Mesenchymal stem cell (in vitro differentiated cells and primary cell): ENCODE results near the gene FAM227B.

Experiments
- DNase-seq: peaks from one replicate; pipeline ENCODE4 v3.0.0-alpha.2; 2013
- H2AFZ ChIP-seq: one replicate; pipeline ENCODE4 v1.6.1; 2013; ENCODE audit warnings: low read depth, mild to moderate bottlenecking, control low read depth, inconsistent platforms, low read length, moderate library complexity
- H2AK5ac ChIP-seq: 2 replicates; pipeline ENCODE4 v1.6.1; 2013; ENCODE audit warnings: low read length, moderate library complexity, mild to moderate bottlenecking, inconsistent platforms; ENCODE audit not compliant: severe bottlenecking
- H2BK120ac ChIP-seq: one replicate; pipeline ENCODE4 v1.6.1; 2013; ENCODE audit warnings: low read depth, mild to moderate bottlenecking, inconsistent platforms, low read length, moderate library complexity
- H2BK12ac ChIP-seq, 2 experiments: one replicate each; pipeline ENCODE4 v1.6.1; 2013; ENCODE audit warnings: inconsistent platforms in 2 of 2, low read length in 2 of 2, mild to moderate bottlenecking in 2 of 2, moderate library complexity in 2 of 2, control low read depth in 1 of 2
- H2BK15ac ChIP-seq: one replicate; pipeline ENCODE4 v1.6.1; 2013; ENCODE audit warnings: mild to moderate bottlenecking, low read depth, inconsistent platforms; ENCODE audit not compliant: poor library complexity, severe bottlenecking
- H2BK5ac ChIP-seq: 2 replicates; pipeline ENCODE4 v1.6.1; 2013; ENCODE audit warnings: low read depth, mild to moderate bottlenecking, low read length, control low read depth, inconsistent platforms; ENCODE audit not compliant: poor library complexity, severe bottlenecking
- H3K14ac ChIP-seq, 2 experiments: one replicate each; pipeline ENCODE4 v1.6.1; 2013; ENCODE audit warnings: inconsistent platforms in 2 of 2, low read length in 2 of 2, control low read depth in 1 of 2, mild to moderate bottlenecking in 1 of 2, moderate library complexity in 1 of 2
- H3K18ac ChIP-seq, 2 experiments: one replicate each; pipeline ENCODE4 v1.6.1; 2013; ENCODE audit warnings: inconsistent platforms in 2 of 2, low read length in 2 of 2, control low read depth in 1 of 2, low read depth in 1 of 2, mild to moderate bottlenecking in 1 of 2
- H3K23ac ChIP-seq, 2 experiments: one replicate each; pipeline ENCODE4 v1.6.1; 2013; ENCODE audit warnings: inconsistent platforms in 2 of 2, low read length in 2 of 2, mild to moderate bottlenecking in 2 of 2, moderate library complexity in 2 of 2, control low read depth in 1 of 2
- H3K27ac ChIP-seq: 2 replicates; pipeline ENCODE4 v1.5.1; 2013; ENCODE audit warnings: mild to moderate bottlenecking, moderate library complexity, low read length, control low read depth, inconsistent platforms; ENCODE audit not compliant: poor library complexity, severe bottlenecking
- H3K27me3 ChIP-seq, 2 experiments: 2 replicates each; pipeline versions ENCODE4 v1.6.1 to v1.7.0; 2013; ENCODE audit warnings: low read length in 2 of 2, mild to moderate bottlenecking in 2 of 2, moderate library complexity in 2 of 2, control low read depth in 1 of 2, inconsistent platforms in 1 of 2; ENCODE audit not compliant: control insufficient read depth in 1 of 2, insufficient read depth in 1 of 2
- H3K36me3 ChIP-seq, 2 experiments: 2 replicates each; pipeline versions ENCODE4 v1.6.1 to v1.7.0; 2013; ENCODE audit warnings: low read length in 2 of 2, control low read depth in 1 of 2, inconsistent platforms in 1 of 2, low read depth in 1 of 2, mild to moderate bottlenecking in 1 of 2; ENCODE audit not compliant: insufficient read depth in 2 of 2, control insufficient read depth in 1 of 2
- H3K4ac ChIP-seq, 2 experiments: one replicate each; pipeline ENCODE4 v1.6.1; 2013; ENCODE audit warnings: inconsistent platforms in 2 of 2, low read length in 2 of 2, mild to moderate bottlenecking in 2 of 2, moderate library complexity in 2 of 2, control low read depth in 1 of 2, low read depth in 1 of 2
- H3K4me1 ChIP-seq: 2 replicates; pipeline ENCODE4 v1.6.1; 2013; ENCODE audit warnings: low read depth, low read length, control low read depth; ENCODE audit not compliant: control insufficient read depth, insufficient read depth
- H3K4me2 ChIP-seq: 2 replicates; pipeline ENCODE4 v1.6.1; 2013; ENCODE audit warnings: low read length, mild to moderate bottlenecking, inconsistent platforms; ENCODE audit not compliant: poor library complexity, severe bottlenecking
- H3K4me3 ChIP-seq, 2 experiments: 2 replicates each; pipeline versions ENCODE4 v1.5.1 to v1.7.0; 2013; ENCODE audit warnings: low read length in 2 of 2, mild to moderate bottlenecking in 2 of 2, control low read depth in 1 of 2, low read depth in 1 of 2; ENCODE audit not compliant: insufficient read depth in 1 of 2
- H3K79me1 ChIP-seq: replicated peaks from 2 replicates; pipeline ENCODE4 v1.6.1; 2013; ENCODE audit warnings: mild to moderate bottlenecking, control low read depth, low read length, inconsistent platforms; ENCODE audit not compliant: poor library complexity, severe bottlenecking
- H3K9ac ChIP-seq: 2 replicates; pipeline ENCODE4 v1.7.0; 2013; ENCODE audit warnings: mild to moderate bottlenecking, low read length, moderate library complexity
- H3K9me3 ChIP-seq: 2 replicates; pipeline ENCODE4 v1.7.0; 2013; ENCODE audit warnings: mild to moderate bottlenecking, low read length; ENCODE audit not compliant: control insufficient read depth
- H4K8ac ChIP-seq: one replicate; pipeline ENCODE4 v1.6.1; 2013; ENCODE audit warnings: inconsistent platforms, mild to moderate bottlenecking, low read length, moderate library complexity
- H4K91ac ChIP-seq: one replicate; pipeline ENCODE4 v1.6.1; 2013; ENCODE audit warnings: mild to moderate bottlenecking, low read length, inconsistent platforms
- WGBS: methylation state at CpG from one replicate; pipeline ENCODE4 v1.1.7; 2013; ENCODE audit warnings: mixed read lengths; 5-methylcytosine and 5-hydroxymethylcytosine counted together

Gene FAM227B

DNA sequence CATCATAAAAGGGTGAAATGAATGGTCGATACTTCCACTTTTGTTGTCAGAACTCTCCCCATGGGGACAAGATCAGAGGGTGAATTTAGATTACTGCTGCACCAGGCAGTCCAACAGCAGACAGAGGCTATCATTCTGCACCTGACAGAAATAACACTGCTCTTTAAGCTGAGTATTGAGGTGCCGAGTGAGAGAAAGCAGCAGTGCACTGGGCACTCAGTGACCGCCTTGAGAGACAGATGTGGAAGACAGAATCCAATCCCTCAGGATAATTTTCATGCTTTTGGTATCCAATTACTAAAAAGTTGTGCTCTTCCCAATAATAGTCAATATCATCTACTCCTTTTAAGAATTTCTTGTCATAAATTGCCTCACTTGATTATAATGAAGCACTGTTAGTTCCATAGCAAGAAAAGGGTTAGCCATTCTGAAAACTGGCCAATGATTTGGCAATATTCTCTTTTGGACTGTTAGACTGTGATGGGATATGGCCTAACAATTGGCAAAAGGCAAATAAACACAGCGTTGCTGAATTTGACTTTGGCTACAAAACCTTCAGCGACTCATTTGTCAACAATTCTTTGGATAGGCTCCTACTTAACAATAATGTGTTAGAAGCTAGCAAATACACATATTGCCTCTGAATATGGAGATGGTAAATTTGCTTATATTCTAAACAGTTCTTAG, 192.1 kb downstream of the FAM227B start:
- H3K14ac ChIP-seq, result no peak overlapping the region
- no peak overlapping the region for H3K4ac ChIP-seq
- no peak overlapping the region for H2BK120ac ChIP-seq
- H3K23ac ChIP-seq, result no peak overlapping the region
- H3K4me2 ChIP-seq, result no peak overlapping the region
- no peak overlapping the region for H2AFZ ChIP-seq
- H3K27ac ChIP-seq, result no peak overlapping the region
- no peak overlapping the region for H2BK12ac ChIP-seq
- no peaks in the 10 kb centered on the region for H3K27me3 ChIP-seq
- peak overlapping the region in 1 of 2 experiments; percentile 84 for H3K4me3 ChIP-seq
- H3K18ac ChIP-seq, result no peak overlapping the region
- 83% methylated on average over 4 of the region's 5 CpGs for WGBS
- DNase-seq, result no peak
- H2BK15ac ChIP-seq, result no peak overlapping the region
- no peak overlapping the region for H2AK5ac ChIP-seq
- no peaks in the 10 kb centered on the region for H3K4me1 ChIP-seq
- H3K9me3 ChIP-seq, result no peaks in the 10 kb centered on the region
- no peaks in the 10 kb centered on the region for H3K79me1 ChIP-seq
- H4K8ac ChIP-seq, result peak overlapping the region; percentile 0
- no peak overlapping the region for H4K91ac ChIP-seq
- H2BK5ac ChIP-seq, result no peak overlapping the region
- peak overlapping the region; percentile 100 for H3K9ac ChIP-seq
- H3K36me3 ChIP-seq, result peaks cover 0 to 95% of the 10 kb centered on the region in 2 experiments

DNA sequence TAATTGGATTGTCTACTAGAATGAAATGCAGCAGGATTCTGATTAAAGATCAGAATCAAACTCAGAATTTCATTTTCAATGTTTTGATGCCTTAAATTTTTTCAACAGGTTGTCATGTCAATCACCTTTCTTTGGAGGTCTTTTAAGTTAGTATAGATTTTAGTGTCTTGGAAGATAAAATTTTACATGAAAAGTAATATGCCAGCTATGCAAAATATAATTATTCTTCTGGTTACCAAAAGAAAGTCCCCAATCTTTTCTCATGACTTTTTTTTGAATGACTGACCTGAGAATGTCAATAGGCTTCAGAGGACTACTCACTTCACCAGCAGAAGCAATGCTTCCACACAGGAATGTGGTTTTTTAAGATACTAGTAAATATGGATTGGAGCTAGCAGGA, 193.2 kb downstream of the FAM227B start:
- Histone ChIP-seq H2AK5ac (no peak overlapping the region), H2AFZ (no peak overlapping the region), H3K79me1 (no peaks in the 10 kb centered on the region), H3K4me2 (no peak overlapping the region), H3K27ac (no peak overlapping the region), H3K27me3 (no peaks in the 10 kb centered on the region), H3K18ac (no peak overlapping the region), H2BK15ac (no peak overlapping the region), H3K9me3 (no peaks in the 10 kb centered on the region), H2BK120ac (no peak overlapping the region), H2BK5ac (no peak overlapping the region), H3K9ac (peak overlapping the region; percentile 100), H3K23ac (no peak overlapping the region), H2BK12ac (no peak overlapping the region), H3K36me3 (peaks cover 0 to 83% of the 10 kb centered on the region in 2 experiments), H3K4me1 (no peaks in the 10 kb centered on the region), H4K91ac (no peak overlapping the region), H4K8ac (no peak overlapping the region), H3K4ac (no peak overlapping the region), H3K14ac (no peak overlapping the region), H3K4me3 (peak overlapping the region in 1 of 2 experiments; percentile 84)
- DNase-seq, result no peak

DNA sequence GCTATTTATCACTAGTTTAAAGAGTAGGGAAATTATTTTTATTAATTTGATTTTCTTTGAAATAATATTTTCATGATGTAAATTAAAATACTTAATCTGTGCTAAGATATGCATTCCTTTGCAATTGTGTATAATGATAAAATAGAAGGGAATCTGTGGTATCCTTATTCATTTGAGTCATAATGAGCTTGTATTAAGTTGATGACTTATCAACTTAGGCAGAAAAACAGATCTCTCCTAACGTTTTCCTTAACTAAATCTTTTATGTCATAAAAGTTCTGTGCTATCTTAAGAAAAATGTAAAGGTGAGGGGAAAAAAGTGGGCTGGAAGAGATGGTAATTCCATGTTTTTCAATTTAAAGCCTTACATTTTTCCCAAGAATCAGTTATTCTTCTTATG, 195.7 kb downstream of the FAM227B start:
- Histone ChIP-seq H3K14ac (no peak overlapping the region), H4K8ac (no peak overlapping the region), H3K79me1 (no peaks in the 10 kb centered on the region), H3K4ac (no peak overlapping the region), H3K4me3 (peak overlapping the region in 1 of 2 experiments; percentile 84), H4K91ac (no peak overlapping the region), H3K4me1 (no peaks in the 10 kb centered on the region), H2AFZ (no peak overlapping the region), H3K23ac (no peak overlapping the region), H3K18ac (no peak overlapping the region), H2BK12ac (no peak overlapping the region), H2BK5ac (no peak overlapping the region), H3K9ac (peak overlapping the region; percentile 100), H2BK15ac (no peak overlapping the region), H3K27me3 (no peaks in the 10 kb centered on the region), H2AK5ac (no peak overlapping the region), H3K4me2 (no peak overlapping the region), H2BK120ac (no peak overlapping the region), H3K9me3 (no peaks in the 10 kb centered on the region), H3K27ac (no peak overlapping the region), H3K36me3 (peaks cover 0 to 59% of the 10 kb centered on the region in 2 experiments)
- no CpG with 5 or more reads among the region's 1 CpG for WGBS
- no peak for DNase-seq

DNA sequence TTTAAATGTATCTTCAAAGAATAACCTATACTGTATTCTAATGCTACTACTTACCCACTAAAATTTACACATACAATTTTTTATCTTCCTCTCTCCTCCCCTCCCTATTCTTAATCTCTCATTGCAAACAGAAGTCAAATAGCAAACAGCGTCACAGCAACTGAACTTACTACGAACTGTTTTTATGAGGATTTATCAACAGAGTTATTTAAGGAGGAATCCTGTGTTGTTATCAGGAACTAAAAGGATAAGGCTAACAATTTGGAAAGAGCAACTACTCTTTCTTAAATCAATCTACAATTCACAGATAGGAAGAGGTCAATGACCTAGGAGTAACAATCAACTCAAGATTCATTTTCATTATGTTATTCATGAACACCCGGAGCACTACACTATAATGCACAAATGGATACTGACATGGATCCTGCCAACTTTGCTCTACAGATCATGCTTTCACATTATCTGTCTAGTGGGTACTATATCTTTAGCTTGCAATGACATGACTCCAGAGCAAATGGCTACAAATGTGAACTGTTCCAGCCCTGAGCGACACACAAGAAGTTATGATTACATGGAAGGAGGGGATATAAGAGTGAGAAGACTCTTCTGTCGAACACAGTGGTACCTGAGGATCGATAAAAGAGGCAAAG, 196.6 kb downstream of the FAM227B start:
- Histone ChIP-seq H3K23ac (no peak overlapping the region), H3K9me3 (no peaks in the 10 kb centered on the region), H3K27me3 (no peaks in the 10 kb centered on the region), H3K4me2 (no peak overlapping the region), H2BK15ac (no peak overlapping the region), H3K27ac (no peak overlapping the region), H4K91ac (no peak overlapping the region), H3K79me1 (no peaks in the 10 kb centered on the region), H3K4ac (no peak overlapping the region), H3K9ac (peak overlapping the region; percentile 100), H3K36me3 (peaks cover 0 to 50% of the 10 kb centered on the region in 2 experiments), H3K14ac (no peak overlapping the region), H3K4me3 (peak overlapping the region in 1 of 2 experiments; percentile 84), H2BK120ac (no peak overlapping the region), H2AFZ (no peak overlapping the region), H2AK5ac (no peak overlapping the region), H2BK12ac (peak overlapping the region; percentile 42 to 77), H3K18ac (no peak overlapping the region), H4K8ac (no peak overlapping the region), H2BK5ac (no peak overlapping the region), H3K4me1 (no peaks in the 10 kb centered on the region)
- no peak for DNase-seq
- WGBS, result 79% methylated on average over 4 of the region's 6 CpGs
